HEK293 (cell line): ENCODE results near the gene PEX14.
A peak's percentile ranks its signal among the peaks of the same experiment; 100 is the strongest.

Experiments
- GLI4 ChIP-seq: fragments of 450-650 bp; formaldehyde crosslinking; IDR thresholded peaks from 2 replicates; pipeline ENCODE4 v1.5.1; 2016; ENCODE audit warnings: missing biosample characterization, missing genetic modification characterization
- GLIS2 ChIP-seq: fragments of 450-650 bp; formaldehyde crosslinking; IDR thresholded peaks from 2 replicates; pipeline ENCODE4 v1.5.1; 2016; ENCODE audit warnings: missing biosample characterization, missing genetic modification characterization
- KLF10 ChIP-seq: fragments of 450-650 bp; IDR thresholded peaks from 2 replicates; pipeline ENCODE4 v1.5.1; 2018; ENCODE audit warnings: missing biosample characterization, mild to moderate bottlenecking, missing genetic modification characterization
- KLF16 ChIP-seq: fragments of 450-650 bp; formaldehyde crosslinking; IDR thresholded peaks from 2 replicates; pipeline ENCODE4 v1.5.1; 2017; ENCODE audit warnings: missing biosample characterization, missing genetic modification characterization
- KLF8 ChIP-seq: fragments of 450-650 bp; formaldehyde crosslinking; IDR thresholded peaks from 2 replicates; pipeline ENCODE4 v1.5.1; 2016; ENCODE audit warnings: missing biosample characterization, missing genetic modification characterization
- KLF9 ChIP-seq: fragments of 450-650 bp; formaldehyde crosslinking; IDR thresholded peaks from 2 replicates; pipeline ENCODE4 v1.5.1; 2016; ENCODE audit warnings: missing biosample characterization, missing genetic modification characterization, low read depth
- MZF1 ChIP-seq: fragments of 450-650 bp; formaldehyde crosslinking; IDR thresholded peaks from 2 replicates; pipeline ENCODE4 v1.5.1; 2017; ENCODE audit warnings: missing biosample characterization, missing genetic modification characterization, borderline replicate concordance
- OVOL3 ChIP-seq: fragments of 450-650 bp; formaldehyde crosslinking; IDR thresholded peaks from 2 replicates; pipeline ENCODE4 v1.5.1; 2016; ENCODE audit warnings: missing biosample characterization, missing genetic modification characterization
- SCRT1 ChIP-seq: fragments of 450-650 bp; formaldehyde crosslinking; IDR thresholded peaks from 2 replicates; pipeline ENCODE4 v1.5.1; 2016; ENCODE audit warnings: missing biosample characterization, missing genetic modification characterization, borderline replicate concordance
- SCRT2 ChIP-seq: fragments of 450-650 bp; formaldehyde crosslinking; IDR thresholded peaks from 2 replicates; pipeline ENCODE4 v1.5.1; 2016; ENCODE audit warnings: missing biosample characterization, missing genetic modification characterization
- SP3 ChIP-seq: fragments of 450-650 bp; formaldehyde crosslinking; IDR thresholded peaks from 2 replicates; pipeline ENCODE4 v1.5.1; 2016; ENCODE audit warnings: missing biosample characterization, missing genetic modification characterization
- YY1 ChIP-seq: fragments of 450-650 bp; formaldehyde crosslinking; IDR thresholded peaks from 2 replicates; pipeline ENCODE4 v1.5.1; 2018; ENCODE audit warnings: missing biosample characterization, missing genetic modification characterization
- ZBTB17 ChIP-seq: fragments of 450-650 bp; formaldehyde crosslinking; IDR thresholded peaks from 2 replicates; pipeline ENCODE4 v1.5.1; 2016; ENCODE audit warnings: missing biosample characterization, missing genetic modification characterization
- ZBTB8A ChIP-seq: fragments of 450-650 bp; formaldehyde crosslinking; IDR thresholded peaks from 2 replicates; pipeline ENCODE4 v1.5.1; 2016; ENCODE audit warnings: missing biosample characterization, missing genetic modification characterization
- ZFP69B ChIP-seq: fragments of 450-650 bp; formaldehyde crosslinking; IDR thresholded peaks from 2 replicates; pipeline ENCODE4 v1.5.1; 2016; ENCODE audit warnings: missing biosample characterization, missing genetic modification characterization
- ZNF146 ChIP-seq: fragments of 450-650 bp; formaldehyde crosslinking; IDR thresholded peaks from 2 replicates; pipeline ENCODE4 v1.5.1; 2016; ENCODE audit warnings: missing biosample characterization, missing genetic modification characterization
- ZNF202 ChIP-seq: fragments of 450-650 bp; formaldehyde crosslinking; IDR thresholded peaks from 2 replicates; pipeline ENCODE4 v1.5.1; 2016; ENCODE audit warnings: missing biosample characterization, missing genetic modification characterization, borderline replicate concordance
- ZNF214 ChIP-seq: fragments of 450-650 bp; formaldehyde crosslinking; IDR thresholded peaks from 2 replicates; pipeline ENCODE4 v1.5.1; 2017; ENCODE audit warnings: missing biosample characterization, mild to moderate bottlenecking, missing genetic modification characterization, borderline replicate concordance
- ZNF239 ChIP-seq: fragments of 450-650 bp; formaldehyde crosslinking; IDR thresholded peaks from 2 replicates; pipeline ENCODE4 v1.5.1; 2016; ENCODE audit warnings: missing biosample characterization, missing genetic modification characterization
- ZNF24 ChIP-seq: fragments of 450-650 bp; formaldehyde crosslinking; IDR thresholded peaks from 2 replicates; pipeline ENCODE4 v1.5.1; 2016; ENCODE audit warnings: missing biosample characterization, missing genetic modification characterization
- ZNF311 ChIP-seq: fragments of 450-650 bp; formaldehyde crosslinking; IDR thresholded peaks from 2 replicates; pipeline ENCODE4 v1.5.1; 2017; ENCODE audit warnings: missing biosample characterization, missing genetic modification characterization, borderline replicate concordance
- ZNF341 ChIP-seq: fragments of 450-650 bp; formaldehyde crosslinking; IDR thresholded peaks from 2 replicates; pipeline ENCODE4; 2016; ENCODE audit warnings: low read depth, missing biosample characterization, missing genetic modification characterization
- ZNF366 ChIP-seq: fragments of 450-650 bp; formaldehyde crosslinking; conservative IDR thresholded peaks from 2 replicates; pipeline ENCODE4 v1.5.1; 2016; ENCODE audit warnings: missing biosample characterization, missing genetic modification characterization
- ZNF394 ChIP-seq: fragments of 450-650 bp; formaldehyde crosslinking; IDR thresholded peaks from 2 replicates; pipeline ENCODE4 v1.5.1; 2016; ENCODE audit warnings: missing biosample characterization, missing genetic modification characterization, mild to moderate bottlenecking, moderate library complexity, borderline replicate concordance
- ZNF561 ChIP-seq: fragments of 450-650 bp; IDR thresholded peaks from 2 replicates; pipeline ENCODE4 v1.5.1; 2018; ENCODE audit warnings: missing biosample characterization, missing genetic modification characterization, borderline replicate concordance
- ZNF596 ChIP-seq: fragments of 450-650 bp; IDR thresholded peaks from 2 replicates; pipeline ENCODE4 v1.5.0; 2018; ENCODE audit warnings: missing biosample characterization, mild to moderate bottlenecking, missing genetic modification characterization, moderate library complexity
- ZNF670 ChIP-seq: fragments of 450-650 bp; formaldehyde crosslinking; IDR thresholded peaks from 2 replicates; pipeline ENCODE4 v1.5.1; 2016; ENCODE audit warnings: missing biosample characterization, missing genetic modification characterization, low read depth
- ZNF704 ChIP-seq: fragments of 450-650 bp; formaldehyde crosslinking; IDR thresholded peaks from 2 replicates; pipeline ENCODE4 v1.5.1; 2016; ENCODE audit warnings: missing biosample characterization, missing genetic modification characterization
- ZNF707 ChIP-seq: fragments of 450-650 bp; formaldehyde crosslinking; IDR thresholded peaks from 2 replicates; pipeline ENCODE4 v1.5.1; 2016; ENCODE audit warnings: missing biosample characterization, missing genetic modification characterization
- ZNF777 ChIP-seq: fragments of 450-650 bp; formaldehyde crosslinking; IDR thresholded peaks from 2 replicates; pipeline ENCODE4 v1.5.1; 2017; ENCODE audit warnings: missing biosample characterization, missing genetic modification characterization, borderline replicate concordance
- ZNF792 ChIP-seq: fragments of 450-650 bp; formaldehyde crosslinking; IDR thresholded peaks from 2 replicates; pipeline ENCODE4 v1.5.1; 2016; ENCODE audit warnings: missing biosample characterization, missing genetic modification characterization
- TF ChIP-seq, protein P1 (sequence below): fragments of 450-650 bp; formaldehyde crosslinking; IDR thresholded peaks from 2 replicates; pipeline ENCODE4; 2016; ENCODE audit warnings: missing biosample characterization, missing genetic modification characterization
- TF ChIP-seq, protein P2 (sequence below): fragments of 450-650 bp; formaldehyde crosslinking; IDR thresholded peaks from 2 replicates; pipeline ENCODE4 v1.5.1; 2016; ENCODE audit warnings: missing biosample characterization, missing genetic modification characterization
- TF ChIP-seq, protein P3 (sequence below): fragments of 450-650 bp; formaldehyde crosslinking; IDR thresholded peaks from 2 replicates; pipeline ENCODE4 v1.5.1; 2016; ENCODE audit warnings: missing biosample characterization, missing genetic modification characterization, borderline replicate concordance
- TF ChIP-seq, protein P4 (sequence below): fragments of 450-650 bp; formaldehyde crosslinking; IDR thresholded peaks from 2 replicates; pipeline ENCODE4 v1.5.1; 2016; ENCODE audit warnings: missing biosample characterization, missing genetic modification characterization

Gene PEX14

GRCh38 chr1:10553118-10553517, 78.4 kb downstream of the PEX14 start (continued):
- TF ChIP-seq KLF10 (tag by site-specific recombination) (no peak), YY1 (tag by site-specific recombination) (no peak), ZNF366 (tag by site-specific recombination) (peak; percentile 53; the same call in 1 of the 2 replicates), ZNF202 (no peak), ZNF214 (no peak), ZNF24 (tag by site-specific recombination) (no peak), ZNF596 (no peak), SCRT1 (tag by site-specific recombination) (no peak), ZNF670 (tag by site-specific recombination) (no peak), KLF9 (tag by site-specific recombination) (no peak), MZF1 (no peak), SCRT2 (no peak), ZNF311 (tag by site-specific recombination) (no peak), ZNF777 (tag by site-specific recombination) (no peak), ZNF394 (tag by site-specific recombination) (peak; percentile 66; the same call in 1 of the 2 replicates), GLI4 (tag by site-specific recombination) (no peak), ZNF146 (tag by site-specific recombination) (no peak), ZNF239 (tag by site-specific recombination) (no peak), OVOL3 (tag by site-specific recombination) (0 out of 2 replicates have a peak, but pooled peaks have one; percentile 13), ZBTB17 (tag by site-specific recombination) (peak; percentile 84), SP3 (no peak), ZNF704 (tag by site-specific recombination) (no peak), ZNF561 (tag by site-specific recombination) (no peak), ZNF341 (tag by site-specific recombination) (peak; percentile 34; the same call in 1 of the 2 replicates), ZFP69B (tag by site-specific recombination) (no peak), KLF8 (tag by site-specific recombination) (peak; percentile 20; the same call in 1 of the 2 replicates), GLIS2 (tag by site-specific recombination) (peak; percentile 62; the same call in 1 of the 2 replicates), ZNF792 (no peak), ZBTB8A (tag by site-specific recombination) (no peak), KLF16 (no peak), ZNF707 (tag by site-specific recombination) (no peak)
- TF ChIP-seq, protein P1, sequence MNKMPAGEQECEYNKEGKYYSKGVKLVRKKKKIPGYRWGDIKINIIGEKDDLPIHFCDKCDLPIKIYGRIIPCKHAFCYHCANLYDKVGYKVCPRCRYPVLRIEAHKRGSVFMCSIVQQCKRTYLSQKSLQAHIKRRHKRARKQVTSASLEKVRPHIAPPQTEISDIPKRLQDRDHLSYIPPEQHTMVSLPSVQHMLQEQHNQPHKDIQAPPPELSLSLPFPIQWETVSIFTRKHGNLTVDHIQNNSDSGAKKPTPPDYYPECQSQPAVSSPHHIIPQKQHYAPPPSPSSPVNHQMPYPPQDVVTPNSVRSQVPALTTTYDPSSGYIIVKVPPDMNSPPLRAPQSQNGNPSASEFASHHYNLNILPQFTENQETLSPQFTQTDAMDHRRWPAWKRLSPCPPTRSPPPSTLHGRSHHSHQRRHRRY: no peak
- TF ChIP-seq, protein P2, sequence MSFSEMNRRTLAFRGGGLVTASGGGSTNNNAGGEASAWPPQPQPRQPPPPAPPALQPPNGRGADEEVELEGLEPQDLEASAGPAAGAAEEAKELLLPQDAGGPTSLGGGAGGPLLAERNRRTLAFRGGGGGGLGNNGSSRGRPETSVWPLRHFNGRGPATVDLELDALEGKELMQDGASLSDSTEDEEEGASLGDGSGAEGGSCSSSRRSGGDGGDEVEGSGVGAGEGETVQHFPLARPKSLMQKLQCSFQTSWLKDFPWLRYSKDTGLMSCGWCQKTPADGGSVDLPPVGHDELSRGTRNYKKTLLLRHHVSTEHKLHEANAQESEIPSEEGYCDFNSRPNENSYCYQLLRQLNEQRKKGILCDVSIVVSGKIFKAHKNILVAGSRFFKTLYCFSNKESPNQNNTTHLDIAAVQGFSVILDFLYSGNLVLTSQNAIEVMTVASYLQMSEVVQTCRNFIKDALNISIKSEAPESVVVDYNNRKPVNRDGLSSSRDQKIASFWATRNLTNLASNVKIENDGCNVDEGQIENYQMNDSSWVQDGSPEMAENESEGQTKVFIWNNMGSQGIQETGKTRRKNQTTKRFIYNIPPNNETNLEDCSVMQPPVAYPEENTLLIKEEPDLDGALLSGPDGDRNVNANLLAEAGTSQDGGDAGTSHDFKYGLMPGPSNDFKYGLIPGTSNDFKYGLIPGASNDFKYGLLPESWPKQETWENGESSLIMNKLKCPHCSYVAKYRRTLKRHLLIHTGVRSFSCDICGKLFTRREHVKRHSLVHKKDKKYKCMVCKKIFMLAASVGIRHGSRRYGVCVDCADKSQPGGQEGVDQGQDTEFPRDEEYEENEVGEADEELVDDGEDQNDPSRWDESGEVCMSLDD (tag by site-specific recombination): no peak
- TF ChIP-seq, protein P3, sequence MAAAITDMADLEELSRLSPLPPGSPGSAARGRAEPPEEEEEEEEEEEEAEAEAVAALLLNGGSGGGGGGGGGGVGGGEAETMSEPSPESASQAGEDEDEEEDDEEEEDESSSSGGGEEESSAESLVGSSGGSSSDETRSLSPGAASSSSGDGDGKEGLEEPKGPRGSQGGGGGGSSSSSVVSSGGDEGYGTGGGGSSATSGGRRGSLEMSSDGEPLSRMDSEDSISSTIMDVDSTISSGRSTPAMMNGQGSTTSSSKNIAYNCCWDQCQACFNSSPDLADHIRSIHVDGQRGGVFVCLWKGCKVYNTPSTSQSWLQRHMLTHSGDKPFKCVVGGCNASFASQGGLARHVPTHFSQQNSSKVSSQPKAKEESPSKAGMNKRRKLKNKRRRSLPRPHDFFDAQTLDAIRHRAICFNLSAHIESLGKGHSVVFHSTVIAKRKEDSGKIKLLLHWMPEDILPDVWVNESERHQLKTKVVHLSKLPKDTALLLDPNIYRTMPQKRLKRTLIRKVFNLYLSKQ (tag by site-specific recombination): no peak
- TF ChIP-seq, protein P4, sequence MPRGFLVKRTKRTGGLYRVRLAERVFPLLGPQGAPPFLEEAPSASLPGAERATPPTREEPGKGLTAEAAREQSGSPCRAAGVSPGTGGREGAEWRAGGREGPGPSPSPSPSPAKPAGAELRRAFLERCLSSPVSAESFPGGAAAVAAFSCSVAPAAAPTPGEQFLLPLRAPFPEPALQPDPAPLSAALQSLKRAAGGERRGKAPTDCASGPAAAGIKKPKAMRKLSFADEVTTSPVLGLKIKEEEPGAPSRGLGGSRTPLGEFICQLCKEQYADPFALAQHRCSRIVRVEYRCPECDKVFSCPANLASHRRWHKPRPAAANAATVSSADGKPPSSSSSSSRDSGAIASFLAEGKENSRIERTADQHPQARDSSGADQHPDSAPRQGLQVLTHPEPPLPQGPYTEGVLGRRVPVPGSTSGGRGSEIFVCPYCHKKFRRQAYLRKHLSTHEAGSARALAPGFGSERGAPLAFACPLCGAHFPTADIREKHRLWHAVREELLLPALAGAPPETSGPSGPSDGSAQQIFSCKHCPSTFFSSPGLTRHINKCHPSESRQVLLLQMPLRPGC (tag by site-specific recombination): no peak
